ENCODE measurements around the gene TCEAL9. TPM values are rescaled to one million over a fixed set of nuclear protein-coding genes. Genes with fewer than 3 reads are reported as not detected.

TCEAL9 gene
- polyA plus RNA-seq, 1 donor (not counting 4 experiments of a cell fraction or from before 2014, with no cell fraction given), result 104 TPM

DNA sequence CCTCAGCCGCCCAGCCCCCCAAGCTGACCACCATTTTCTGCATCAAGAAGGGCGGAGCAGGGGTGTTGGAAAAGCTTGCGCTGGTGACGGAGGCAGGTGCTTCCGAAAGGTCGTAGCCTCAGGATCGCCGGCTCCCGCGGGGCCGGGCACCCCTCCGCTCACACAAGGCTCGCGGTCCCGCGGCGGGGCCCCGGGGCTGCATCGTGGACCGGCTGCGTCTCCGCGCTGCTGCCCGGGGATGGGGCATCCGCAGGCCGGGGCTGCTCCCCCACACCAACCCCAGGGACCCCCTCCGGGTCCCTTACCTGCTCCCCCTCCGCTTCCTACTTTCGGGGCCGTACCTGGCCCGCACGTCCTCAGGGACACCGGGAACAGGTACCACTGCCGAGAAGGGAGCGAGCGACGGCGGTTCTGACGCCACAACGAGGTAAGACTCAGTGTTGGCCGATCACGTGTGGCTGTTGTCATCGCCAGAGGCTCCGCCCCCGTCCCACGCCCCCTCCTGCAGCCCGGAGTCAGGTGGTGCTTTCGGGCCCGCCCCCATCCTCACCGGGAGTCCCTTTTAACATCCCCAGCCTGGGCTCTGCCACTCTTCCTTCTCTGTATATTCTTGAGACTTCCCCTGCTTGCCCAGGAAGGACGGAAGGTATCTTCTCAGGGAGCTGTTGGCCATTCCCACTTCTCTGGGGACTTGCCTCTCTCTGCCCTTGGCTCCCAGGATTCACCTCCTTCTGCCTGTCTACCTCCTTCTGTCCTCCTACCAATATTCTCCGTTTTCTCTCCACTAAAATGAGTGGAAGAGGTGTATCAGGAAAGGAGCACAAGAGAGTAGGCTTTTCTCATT lies 45.5 kb upstream of the TCEAL9 start, which contains the start of gene BEX2:
Gene BEX2 (minus strand): TSS at position 436 of the 844 bp plus-strand sequence. CDS start 1,014 bp downstream, outside the sequence.
- FAIRE-seq, result no peak
- TF ChIP-seq, protein P1, sequence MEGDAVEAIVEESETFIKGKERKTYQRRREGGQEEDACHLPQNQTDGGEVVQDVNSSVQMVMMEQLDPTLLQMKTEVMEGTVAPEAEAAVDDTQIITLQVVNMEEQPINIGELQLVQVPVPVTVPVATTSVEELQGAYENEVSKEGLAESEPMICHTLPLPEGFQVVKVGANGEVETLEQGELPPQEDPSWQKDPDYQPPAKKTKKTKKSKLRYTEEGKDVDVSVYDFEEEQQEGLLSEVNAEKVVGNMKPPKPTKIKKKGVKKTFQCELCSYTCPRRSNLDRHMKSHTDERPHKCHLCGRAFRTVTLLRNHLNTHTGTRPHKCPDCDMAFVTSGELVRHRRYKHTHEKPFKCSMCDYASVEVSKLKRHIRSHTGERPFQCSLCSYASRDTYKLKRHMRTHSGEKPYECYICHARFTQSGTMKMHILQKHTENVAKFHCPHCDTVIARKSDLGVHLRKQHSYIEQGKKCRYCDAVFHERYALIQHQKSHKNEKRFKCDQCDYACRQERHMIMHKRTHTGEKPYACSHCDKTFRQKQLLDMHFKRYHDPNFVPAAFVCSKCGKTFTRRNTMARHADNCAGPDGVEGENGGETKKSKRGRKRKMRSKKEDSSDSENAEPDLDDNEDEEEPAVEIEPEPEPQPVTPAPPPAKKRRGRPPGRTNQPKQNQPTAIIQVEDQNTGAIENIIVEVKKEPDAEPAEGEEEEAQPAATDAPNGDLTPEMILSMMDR (optimal IDR thresholded peaks at IDR 0.05 in 1 of 3, IDR thresholded peaks at IDR 0.05 in 1 of 3, conservative IDR thresholded peaks at IDR 0.05 in 1 of 3; ENCODE audit: extremely low read depth in 1 of 3, insufficient read depth in 2 of 3, low read length in 3 of 3), result no peak
- TF ChIP-seq EZH2 (IDR thresholded peaks at IDR 0.05; ENCODE audit: low read length), result no peak
- Histone ChIP-seq H3K9me1 (ENCODE audit: control insufficient read depth, extremely low read depth, insufficient read depth, low read length) (no peaks in the 10 kb centered on the region), H3K4me1 (ENCODE audit: control insufficient read depth, extremely low read depth, insufficient read depth, low read length) (no peaks in the 10 kb centered on the region), H3K36me3 (ENCODE audit: control insufficient read depth in 2 of 2, extremely low read depth in 1 of 2, insufficient read depth in 2 of 2, low read length in 2 of 2) (no peaks in the 10 kb centered on the region), H3K4me2 (ENCODE audit: control insufficient read depth, extremely low read depth, insufficient read depth, low read depth, low read length) (peak within 1 kb of the TSS; percentile 73), H3K9me3 (ENCODE audit: control insufficient read depth, low read depth, low read length) (no peaks in the 10 kb centered on the region), H4K20me1 (ENCODE audit: control insufficient read depth, extremely low read depth, insufficient read depth, low read length) (no peaks in the 10 kb centered on the region), H3K79me2 (ENCODE audit: control insufficient read depth, insufficient read depth, low read length) (no peaks in the 10 kb centered on the region), H3K27ac (ENCODE audit: control insufficient read depth, insufficient read depth, low read length) (no peak within 1 kb of the TSS), H3K27me3 (ENCODE audit: control insufficient read depth, extremely low read depth, insufficient read depth, low read length) (no peaks in the 10 kb centered on the region), H3K4me3 (ENCODE audit: control insufficient read depth in 2 of 3, extremely low read depth in 1 of 3, insufficient read depth in 2 of 3, low read depth in 1 of 3, low read length in 3 of 3) (peak within 1 kb of the TSS; percentile 47 to 63 (median 51)), H2AFZ (ENCODE audit: control insufficient read depth, low read length) (peak within 1 kb of the TSS; percentile 89), H3K9ac (ENCODE audit: control insufficient read depth, extremely low read depth, insufficient read depth, low read length) (peak within 1 kb of the TSS; percentile 60)
- dilution Hi-C loops (cut with MboI; ENCODE audit: extremely low pct_ligation_motif_present, low sequenced_read_pairs), result no loop called here
- DNase-seq (ENCODE audit: low read depth, low spot score), result no peak

DNA sequence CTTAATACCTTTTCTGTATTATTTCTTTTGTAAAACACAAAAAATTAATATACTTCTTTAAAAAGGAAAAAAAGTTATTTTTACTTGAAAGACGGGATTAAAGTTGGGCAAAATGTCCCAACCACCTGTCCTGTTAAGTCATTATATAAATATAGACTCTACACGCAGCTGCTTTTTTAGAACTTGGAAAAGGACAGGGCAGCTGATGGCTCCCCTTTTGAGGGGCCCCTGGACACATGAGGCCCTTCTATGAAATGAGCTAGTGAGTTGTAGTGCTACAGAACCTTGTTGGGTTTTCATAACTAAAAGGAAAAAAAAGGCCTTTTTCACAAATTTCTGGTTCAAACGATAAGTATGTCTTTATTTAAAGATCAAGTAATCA lies 44.9 kb upstream of the TCEAL9 start:
- FAIRE-seq (no peak), DNase-seq (ENCODE audit: low read depth, low spot score) (no peak)
- no peak overlapping the region for H3K27ac ChIP-seq (ENCODE audit: control insufficient read depth, insufficient read depth, low read length)
- H3K9ac ChIP-seq (ENCODE audit: control insufficient read depth, extremely low read depth, insufficient read depth, low read length), result no peak overlapping the region
- dilution Hi-C loops (cut with MboI; ENCODE audit: extremely low pct_ligation_motif_present, low sequenced_read_pairs), result no loop called here
- no peaks in the 10 kb centered on the region for H3K9me1 ChIP-seq (ENCODE audit: control insufficient read depth, extremely low read depth, insufficient read depth, low read length)
- no peak overlapping the region for H3K4me3 ChIP-seq (ENCODE audit: control insufficient read depth in 2 of 3, extremely low read depth in 1 of 3, insufficient read depth in 2 of 3, low read depth in 1 of 3, low read length in 3 of 3)
- no peaks in the 10 kb centered on the region for H3K36me3 ChIP-seq (ENCODE audit: control insufficient read depth in 2 of 2, extremely low read depth in 1 of 2, insufficient read depth in 2 of 2, low read length in 2 of 2)
- H3K9me3 ChIP-seq (ENCODE audit: control insufficient read depth, low read depth, low read length), result no peaks in the 10 kb centered on the region
- no peak for TF ChIP-seq EZH2 (IDR thresholded peaks at IDR 0.05; ENCODE audit: low read length)
- TF ChIP-seq, protein P1 (optimal IDR thresholded peaks at IDR 0.05 in 1 of 3, IDR thresholded peaks at IDR 0.05 in 1 of 3, conservative IDR thresholded peaks at IDR 0.05 in 1 of 3; ENCODE audit: extremely low read depth in 1 of 3, insufficient read depth in 2 of 3, low read length in 3 of 3), result no peak
- H3K4me1 ChIP-seq (ENCODE audit: control insufficient read depth, extremely low read depth, insufficient read depth, low read length), result no peaks in the 10 kb centered on the region
- no peaks in the 10 kb centered on the region for H3K27me3 ChIP-seq (ENCODE audit: control insufficient read depth, extremely low read depth, insufficient read depth, low read length)
- peak overlapping the region; percentile 89 for H2AFZ ChIP-seq (ENCODE audit: control insufficient read depth, low read length)
- H3K4me2 ChIP-seq (ENCODE audit: control insufficient read depth, extremely low read depth, insufficient read depth, low read depth, low read length), result peak overlapping the region; percentile 73
- no peaks in the 10 kb centered on the region for H3K79me2 ChIP-seq (ENCODE audit: control insufficient read depth, insufficient read depth, low read length)
- no peaks in the 10 kb centered on the region for H4K20me1 ChIP-seq (ENCODE audit: control insufficient read depth, extremely low read depth, insufficient read depth, low read length)
